Activated CD4-positive, CD25-positive, alpha-beta regulatory T cell treated with anti-CD3 and anti-CD28 coated beads, Interleukin-2, amount 50 U/mL, for 16 hours (primary cell): ENCODE data around the gene TUT1.
"Not testable (repeated sequence)": the region's sequence is repeated elsewhere in the genome, so short reads cannot be mapped to it uniquely, and the experiment has no call there.

Experiments
- DNase-seq: peaks from one replicate; pipeline ENCODE4 v3.0.0-alpha.2; 2020; ENCODE audit warnings: low read depth, low spot score

TUT1 gene

DNA sequence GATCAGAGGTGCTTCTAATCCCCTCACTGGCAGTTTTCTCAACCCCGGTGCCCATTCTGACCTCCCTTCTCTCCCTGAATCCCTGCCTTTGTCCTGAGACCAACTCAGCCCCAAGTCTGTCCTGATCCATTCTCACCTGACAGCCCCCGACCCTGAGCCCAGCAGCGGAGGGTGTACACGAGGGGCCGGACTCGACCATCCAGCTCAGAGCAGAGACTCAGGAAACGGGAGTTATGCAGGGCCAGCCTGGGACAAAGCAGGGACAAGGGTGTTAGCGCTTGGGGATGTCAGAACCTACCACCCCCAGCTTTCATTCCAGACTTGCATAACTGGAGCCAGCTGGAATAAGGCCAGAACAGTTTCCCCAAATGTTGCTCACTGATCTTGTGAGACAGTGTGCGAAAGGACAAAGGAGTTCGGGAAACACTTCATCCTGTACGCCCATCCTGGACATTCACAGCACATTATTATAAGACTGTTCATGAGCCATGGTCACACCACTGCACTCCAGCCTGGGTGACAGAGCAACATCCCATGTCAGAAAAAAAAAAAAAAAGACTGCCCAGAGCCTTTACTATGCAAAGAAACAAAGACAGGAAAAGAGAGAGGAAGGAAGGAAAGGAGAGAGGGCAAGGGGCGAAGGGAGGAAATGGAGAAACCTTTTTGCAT is 14.1 kb downstream of the TUT1 start:
- DNase-seq, result no peak

DNA sequence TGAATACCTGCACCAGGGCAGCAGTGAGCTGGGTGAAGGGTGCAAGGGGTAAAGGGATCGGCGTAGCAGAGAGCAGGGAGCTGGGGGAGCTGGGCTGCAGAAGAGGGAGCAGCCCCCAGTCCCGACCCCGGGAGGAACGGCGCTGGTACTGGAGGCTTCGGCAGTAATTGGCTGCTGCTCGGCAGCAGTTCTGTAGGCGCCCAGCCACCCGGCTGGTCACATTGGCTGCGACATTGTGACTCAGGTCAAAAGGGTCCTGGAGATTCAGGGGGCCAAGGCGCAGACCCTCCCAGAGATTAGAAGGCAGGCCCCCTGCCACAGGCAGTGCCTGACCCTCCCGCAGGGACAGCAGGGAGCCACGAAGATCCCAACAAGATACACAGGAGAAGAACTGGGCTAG is 15.5 kb downstream of the TUT1 start:
- DNase-seq, result no peak

DNA sequence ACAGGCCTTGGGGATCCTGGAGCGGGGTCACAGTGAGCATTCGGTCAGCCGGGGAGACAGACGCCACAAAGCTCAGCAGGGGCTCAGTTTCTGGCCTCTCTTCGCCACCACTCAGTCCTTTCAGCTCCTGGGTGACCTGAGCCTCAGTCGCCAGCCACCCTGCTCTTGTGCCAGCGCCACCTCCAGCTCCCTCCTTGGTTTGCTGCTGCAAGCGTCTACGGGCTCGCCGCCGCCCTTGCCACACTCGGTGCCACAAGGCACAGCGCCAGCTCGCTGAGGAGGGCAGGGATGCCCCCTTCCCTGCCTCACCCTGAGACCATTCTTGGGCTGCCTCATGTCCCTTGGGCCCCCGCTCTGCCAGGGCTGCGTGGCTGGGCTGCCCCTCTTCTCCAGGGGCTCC is 16.2 kb downstream of the TUT1 start:
- DNase-seq, result no peak

DNA sequence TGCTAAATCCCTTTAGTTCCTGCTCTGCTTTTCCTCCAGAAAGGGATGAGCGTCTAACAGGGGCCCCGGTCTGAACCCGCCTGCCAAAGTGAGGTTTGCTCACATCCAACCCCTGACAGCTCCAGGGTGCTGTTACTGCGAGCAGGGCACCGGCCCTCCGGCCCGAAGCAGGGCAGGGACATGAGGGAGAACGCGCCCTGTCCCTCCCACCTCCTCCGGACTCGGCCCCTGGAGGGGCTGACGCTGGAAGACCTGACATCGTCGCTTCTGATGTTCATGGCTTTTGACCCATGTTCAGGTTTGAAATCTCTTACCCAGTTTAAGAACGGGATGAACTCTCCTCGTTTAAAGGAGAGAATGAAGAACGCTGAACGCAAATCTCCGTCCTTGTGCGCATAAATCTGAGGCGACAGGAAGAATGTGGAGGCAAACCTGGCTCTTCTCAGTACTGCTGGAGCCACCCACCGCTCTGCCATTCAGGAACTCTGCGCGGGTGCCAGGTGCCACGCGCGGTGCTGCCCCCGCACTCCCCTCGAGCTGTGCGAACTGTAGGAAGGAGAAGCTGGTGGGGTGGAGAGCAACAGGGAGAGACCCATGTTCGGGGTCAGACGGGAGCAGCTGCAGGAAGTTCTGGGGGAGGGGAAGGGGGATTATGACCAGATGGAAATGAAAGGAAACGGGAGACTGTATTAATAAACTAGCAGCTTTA is 16.8 kb downstream of the TUT1 start:
- no peak for DNase-seq

DNA sequence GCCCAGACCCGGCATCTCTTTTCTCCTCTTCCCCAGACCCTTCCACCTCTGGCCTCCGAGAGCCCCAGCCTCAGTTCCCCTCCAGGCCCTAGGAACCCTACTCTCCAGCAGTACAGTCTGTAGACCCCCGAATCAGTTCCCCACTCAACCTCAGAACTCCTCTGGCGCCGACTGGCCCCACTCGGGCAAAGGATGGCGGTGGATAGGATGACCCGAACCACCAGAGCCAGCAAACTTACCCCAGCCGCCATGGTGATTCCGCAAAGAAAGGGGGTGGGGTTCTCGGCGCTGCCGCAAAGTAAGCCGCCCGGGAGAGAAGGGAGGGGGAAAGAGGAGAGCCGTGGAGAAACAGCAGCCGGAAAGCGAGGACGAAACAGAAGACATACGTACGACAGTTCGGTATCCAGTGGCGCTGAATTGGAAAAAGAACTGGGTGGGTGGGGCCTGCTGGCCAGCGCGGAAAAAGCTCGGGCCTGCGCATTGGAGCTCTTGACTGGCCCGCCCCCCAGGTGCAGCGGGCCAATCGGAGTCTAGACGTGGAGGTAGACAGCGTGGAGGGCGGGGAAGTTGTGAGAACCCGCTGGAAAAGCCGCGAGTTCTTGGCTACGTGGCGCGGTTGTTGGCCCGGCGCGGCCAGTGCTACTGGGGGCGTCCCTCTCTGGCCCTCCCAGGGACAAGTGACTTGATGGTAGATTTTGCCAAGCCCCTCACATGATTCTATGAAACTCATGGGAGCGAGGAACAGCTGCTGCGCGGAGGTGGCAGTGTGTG is 17.5 kb downstream of the TUT1 start, which contains the start of gene EEF1G:
TSS of gene EEF1G (minus strand) at position 300 of the 771 bp plus-strand sequence. CDS start at position 251, 49 bp downstream.
- DNase-seq, result peak; percentile 96

DNA sequence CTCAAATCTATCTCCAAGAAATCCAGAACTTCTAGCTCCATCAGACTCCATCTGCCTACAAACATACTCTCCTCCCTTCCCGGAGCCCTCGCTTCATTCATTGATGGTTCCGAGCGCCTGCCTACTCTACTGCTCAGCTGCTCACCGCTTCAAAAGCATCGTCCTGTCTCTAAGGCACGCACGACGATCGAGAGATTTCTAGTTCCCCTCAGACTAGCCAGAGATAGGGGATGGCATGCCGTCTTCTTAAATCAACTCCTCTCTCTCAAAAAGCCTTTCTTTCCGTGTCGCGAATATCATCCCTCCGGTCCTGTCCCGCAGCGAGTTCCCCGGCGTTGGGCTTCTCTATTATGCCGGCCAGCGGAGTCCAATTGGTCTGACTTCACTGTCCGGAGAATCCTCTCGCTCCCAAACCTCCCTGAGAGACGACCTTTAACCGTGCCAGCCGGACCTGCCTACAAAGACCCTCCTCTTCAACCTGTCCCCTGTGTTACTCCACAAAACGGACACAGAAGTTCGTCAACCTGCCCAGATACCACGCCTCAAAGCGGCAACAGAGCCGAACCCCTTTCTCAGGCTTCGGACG is 18.2 kb downstream of the TUT1 start:
- no peak for DNase-seq

DNA sequence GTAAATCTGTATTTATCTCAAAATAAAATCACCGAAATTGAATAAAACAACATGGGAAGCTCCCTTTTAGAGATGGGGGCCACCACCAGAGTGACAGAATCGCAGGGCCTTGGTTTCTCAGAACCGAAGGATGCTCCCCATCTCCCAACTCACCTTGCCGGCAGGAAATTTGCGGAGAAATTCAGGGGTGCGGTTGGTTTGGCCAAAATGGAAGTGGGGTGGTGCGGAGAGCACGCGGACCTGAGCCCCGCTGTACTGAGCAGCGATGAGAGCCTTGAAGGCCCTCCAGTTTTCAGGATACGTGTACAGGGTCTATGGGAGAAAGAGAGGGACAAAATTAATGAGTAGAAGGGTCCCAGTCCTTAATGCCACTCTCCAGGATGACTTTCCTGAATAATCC is 18.9 kb downstream of the TUT1 start:
- DNase-seq, result no peak

DNA sequence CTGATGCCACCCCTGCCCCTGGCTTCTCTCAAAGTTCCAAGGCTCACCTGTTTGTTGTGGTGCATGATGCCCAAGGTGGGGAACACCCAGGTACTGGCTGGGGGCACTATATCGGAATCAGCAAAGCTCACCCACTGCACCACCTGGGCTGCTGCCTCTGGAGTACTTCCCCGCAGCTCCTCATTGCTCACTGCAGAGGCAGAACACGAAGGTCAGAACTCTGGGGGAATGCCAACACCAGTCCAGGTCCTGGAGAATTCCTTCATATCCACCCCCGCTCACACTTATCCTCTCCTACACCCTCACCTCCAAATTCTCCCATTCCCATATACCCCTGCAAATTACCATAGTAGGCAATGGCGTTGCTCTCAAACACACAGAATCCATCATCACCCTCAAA is 19.8 kb downstream of the TUT1 start:
- DNase-seq, result not testable (repeated sequence)

DNA sequence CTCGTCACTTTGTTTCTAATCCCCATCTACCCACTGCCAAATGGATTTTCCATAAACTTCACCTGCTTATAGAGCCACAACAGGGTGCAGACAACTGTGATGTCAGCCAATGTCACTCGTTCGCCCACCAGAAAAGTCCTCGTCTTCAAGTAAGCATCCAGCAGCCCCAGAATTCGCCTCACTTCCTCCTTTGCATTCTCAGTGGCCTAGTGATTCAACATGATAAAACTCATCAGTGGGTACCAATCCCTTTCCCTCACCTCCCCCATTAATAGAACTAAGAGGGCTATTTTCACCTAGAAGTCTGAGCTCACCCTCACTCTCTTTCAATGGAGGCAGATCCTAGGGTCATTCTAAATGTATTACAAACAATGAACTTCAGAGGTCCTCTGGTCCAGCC is 20.4 kb downstream of the TUT1 start:
- DNase-seq, result not testable (repeated sequence)

DNA sequence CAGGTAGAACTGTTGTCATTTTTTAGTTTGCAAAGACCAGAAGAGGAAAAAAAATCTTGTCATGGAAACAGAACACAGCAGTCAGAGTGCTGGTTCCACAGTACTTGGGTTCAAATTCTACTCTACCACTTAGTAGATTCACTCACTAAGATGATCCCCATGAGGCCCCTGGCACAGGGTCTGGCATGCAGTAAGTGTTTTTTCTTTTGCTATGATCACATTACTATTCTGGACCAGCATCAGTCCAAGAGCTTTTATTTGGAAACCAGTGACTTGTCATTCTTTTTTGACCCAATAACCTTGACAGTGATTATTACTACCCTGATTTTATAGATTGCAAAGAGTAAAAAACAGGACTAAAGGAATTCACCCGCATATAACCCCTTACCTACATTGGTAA is 21.7 kb downstream of the TUT1 start:
- DNase-seq, result no peak

DNA sequence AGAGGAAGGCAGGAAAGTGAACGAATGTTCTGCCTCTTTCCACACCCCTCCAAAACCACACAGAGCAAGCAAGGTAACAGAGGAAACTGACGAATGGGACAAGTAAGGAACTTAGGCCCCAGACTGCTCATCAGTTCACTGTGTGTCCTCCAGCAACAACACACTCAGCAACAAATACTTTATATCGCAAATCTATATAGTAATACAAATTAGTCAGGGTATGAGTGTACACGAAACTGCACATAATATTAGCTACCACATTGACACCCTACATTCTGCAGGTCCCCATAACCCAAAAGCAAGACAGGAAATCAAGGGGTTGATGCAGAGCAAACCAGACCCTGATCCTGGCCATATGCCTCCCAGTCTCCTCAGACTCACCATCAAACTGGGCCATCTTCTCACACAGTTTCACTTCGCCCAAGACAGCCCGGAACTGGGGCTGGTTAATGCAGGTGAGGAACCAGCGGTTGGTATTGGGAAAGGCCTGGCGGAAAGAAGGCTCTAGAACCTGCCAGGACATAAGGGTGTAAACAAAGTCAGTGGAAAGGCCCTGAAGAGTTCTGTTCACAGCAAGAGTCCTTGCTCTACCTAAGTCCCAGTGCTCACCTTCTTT is 24.2 kb downstream of the TUT1 start:
- no peak for DNase-seq

DNA sequence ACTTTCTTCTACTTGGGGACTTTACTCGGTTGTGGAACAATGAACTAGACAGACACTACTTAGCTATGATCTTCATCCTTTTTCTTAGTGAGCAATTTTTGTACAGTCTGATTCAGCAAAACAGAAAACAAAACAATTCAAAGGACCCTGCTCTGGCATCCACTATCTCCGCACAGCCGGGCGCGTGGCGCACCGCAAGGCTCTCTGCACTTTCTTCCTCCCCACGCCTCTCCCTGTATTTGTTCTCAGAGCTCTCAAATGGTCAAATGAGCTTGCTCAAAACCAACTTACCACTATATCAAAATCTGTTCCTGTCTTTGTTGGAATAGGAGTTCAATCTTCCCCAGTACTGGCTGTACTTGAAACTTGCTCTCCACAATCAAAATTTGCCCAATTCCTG is 25.1 kb downstream of the TUT1 start:
- no peak for DNase-seq

DNA sequence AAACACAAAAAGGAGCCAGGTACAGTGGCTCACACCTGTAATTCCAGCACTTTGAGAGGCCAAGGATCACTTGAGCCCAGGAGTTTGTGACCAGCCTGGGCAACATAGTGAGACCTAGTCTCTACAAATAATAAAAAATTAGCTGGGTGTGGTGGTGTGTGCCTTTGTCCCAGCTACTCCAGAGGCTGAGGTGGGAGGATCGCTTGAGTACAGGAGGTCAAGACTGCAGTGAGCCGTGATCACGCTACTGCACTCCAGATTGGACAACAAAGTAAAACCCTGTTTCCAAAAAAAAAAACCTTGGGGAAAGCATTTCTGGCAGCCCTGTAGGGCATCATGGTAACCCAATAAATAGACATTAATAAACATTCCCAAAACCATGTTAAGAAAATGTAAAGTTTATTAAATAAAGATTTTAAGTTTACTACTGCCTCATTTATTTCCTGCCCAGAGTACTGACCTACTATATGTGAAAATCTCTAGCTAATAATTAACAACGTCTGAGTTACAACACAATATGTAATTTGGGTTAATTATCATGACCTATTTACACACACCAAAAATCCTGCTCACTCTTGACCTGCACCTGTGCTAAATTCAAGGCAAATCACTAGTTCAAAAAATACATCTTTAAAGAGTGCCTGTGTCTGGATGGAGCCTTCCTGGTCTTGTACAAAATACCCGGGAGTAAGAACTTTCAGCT is 26.1 kb downstream of the TUT1 start:
- no peak for DNase-seq

DNA sequence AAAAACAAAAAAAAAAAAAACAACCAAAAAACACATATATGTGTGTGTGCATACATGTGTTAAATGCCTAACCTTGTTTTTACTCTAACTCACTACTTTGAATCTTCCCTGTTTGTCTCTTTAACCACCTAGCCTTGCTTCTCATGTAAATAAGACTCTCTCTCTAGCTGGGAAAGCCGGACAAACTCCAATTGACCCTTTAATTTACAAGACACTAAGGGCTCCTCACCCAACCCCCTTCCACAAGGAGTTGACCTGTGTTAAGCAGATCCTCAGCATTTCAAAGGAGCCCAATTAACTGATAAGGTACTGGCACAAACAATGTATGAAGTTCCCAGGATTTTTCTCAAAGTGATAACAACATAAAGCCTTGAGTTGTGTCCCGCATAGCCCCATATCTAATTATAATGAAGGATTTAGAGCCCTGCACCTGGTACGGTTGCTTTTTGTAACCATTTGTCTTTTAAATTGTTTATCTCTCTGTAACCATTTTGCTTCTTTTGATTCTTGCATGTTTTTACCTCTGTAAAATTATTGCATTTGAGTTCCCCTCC is 29.6 kb downstream of the TUT1 start:
- DNase-seq, result not testable (repeated sequence)

DNA sequence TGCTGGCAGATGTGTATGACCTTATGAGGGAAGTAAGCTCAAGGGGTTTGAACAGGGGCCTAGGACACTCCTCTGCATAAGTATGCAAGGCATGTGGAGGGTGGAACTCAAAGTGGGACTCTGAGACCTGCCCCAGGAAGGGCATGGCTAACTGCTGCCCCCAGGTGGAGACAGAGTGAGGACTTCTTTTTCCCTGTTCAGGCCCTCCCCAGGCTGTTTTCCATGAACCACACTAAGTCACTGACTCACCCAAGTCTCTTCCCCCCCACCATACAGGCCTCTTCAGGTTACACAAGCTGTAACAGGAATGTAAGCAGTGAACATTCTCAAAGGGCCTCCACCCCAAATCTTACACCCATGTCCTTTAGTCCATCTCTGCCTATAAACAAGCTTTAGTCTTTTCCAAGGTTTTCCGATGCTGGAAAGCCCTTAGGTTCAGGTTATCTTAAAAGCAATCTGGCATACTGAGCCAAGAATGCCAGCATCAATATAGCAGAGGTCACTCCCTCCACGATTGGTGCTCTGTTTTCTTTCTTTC is 30.7 kb downstream of the TUT1 start:
- DNase-seq, result no peak

DNA sequence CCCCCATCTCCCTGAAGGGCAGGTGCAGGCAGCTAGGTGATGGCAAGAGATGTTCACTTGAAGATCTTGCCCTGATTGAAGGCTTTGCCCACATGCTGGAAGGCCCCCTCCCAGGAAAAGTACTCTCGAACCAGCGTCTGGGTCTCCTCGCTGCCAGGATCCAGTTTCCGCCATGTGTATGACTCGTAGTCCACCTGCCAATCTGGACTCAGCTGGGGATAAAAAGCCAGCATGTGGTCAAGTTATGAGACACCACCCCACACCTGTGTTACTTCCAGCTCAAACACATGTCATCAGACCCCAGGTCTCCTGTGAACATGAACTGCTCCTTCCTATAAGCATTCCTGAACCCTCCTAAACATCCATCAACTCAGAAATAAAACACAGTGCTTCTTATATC is 31.7 kb downstream of the TUT1 start:
- DNase-seq, result not testable (repeated sequence)

DNA sequence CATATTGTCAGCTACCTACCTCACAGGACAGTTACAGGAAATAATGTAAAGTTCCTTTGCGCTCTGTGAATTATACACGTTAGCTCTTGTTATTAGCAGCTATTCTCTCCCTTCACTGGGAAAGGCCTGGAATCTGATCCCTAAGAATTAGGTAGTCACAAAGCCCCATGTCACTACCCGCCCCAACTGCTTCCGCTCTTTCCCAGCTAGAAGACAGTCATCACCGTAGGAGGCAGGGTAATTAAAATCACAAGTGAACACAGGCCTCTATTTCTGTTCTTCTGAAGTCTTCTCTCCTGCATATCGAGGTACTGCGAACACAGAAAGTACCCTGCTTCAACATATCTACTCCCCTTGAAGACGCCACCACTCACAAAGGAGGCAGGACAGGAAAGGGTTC is 32.1 kb downstream of the TUT1 start:
- no peak for DNase-seq

DNA sequence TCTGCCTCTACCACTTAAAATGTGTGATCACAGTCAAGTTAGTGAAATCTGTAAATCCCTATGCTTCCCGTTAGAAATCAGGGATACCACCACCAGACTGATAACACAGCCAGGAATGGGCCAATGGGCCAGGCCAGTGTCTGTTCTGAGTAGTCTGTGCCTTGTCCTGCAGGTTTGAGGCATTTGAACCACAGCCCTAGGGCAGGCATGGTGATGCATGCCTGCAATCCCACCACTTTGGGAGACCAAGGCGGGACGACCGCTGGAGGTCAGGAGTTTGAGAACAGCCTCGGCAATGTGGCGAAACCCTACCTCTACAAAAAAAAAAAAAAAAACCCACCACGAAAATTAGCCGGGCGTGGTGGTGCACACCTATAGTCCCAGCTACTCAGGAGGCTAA is 32.7 kb downstream of the TUT1 start:
- no peak for DNase-seq

DNA sequence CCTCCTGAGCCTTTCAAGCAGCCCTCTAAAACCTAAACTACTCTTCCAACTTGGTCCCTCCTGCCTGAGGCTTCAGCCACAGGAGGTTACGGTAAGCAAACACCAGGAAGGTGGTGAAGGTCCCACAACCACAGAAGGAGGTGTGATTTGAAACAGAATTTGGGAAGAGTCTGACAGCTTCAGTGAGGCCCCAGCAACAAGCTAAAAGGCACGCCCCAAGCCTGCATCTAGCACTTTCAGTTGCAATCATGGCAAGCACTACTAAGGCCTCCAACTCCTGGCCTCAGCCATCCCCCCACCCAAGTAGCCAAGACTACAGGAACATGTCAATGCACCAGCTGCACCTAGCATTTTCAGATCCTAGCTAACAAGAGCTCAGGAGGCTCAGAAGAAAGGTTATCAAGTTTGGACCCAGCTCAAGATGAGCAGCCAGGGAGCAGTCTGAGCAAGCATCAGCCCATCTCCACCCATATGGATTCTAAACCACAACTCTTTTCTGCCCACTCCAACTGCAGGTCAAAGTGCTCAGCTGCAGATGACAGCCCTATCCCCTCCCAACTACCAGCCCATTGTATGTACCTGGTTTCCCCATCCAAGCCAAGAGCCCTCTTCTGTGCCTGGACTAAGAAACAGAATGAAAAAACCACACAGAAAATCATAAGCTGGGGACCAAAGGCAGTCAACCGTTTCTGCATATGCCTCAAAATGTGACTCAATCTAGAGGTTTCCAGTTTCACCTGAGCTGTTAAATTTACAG is 34.3 kb downstream of the TUT1 start:
- no peak for DNase-seq
